SK-N-SH treated with all-trans-retinoic acid at 6 μM for 48 hours (cell line): Measurements from ENCODE around the gene ARHGEF38.

Source experiments
- ATAC-seq: fragments of 200-7000 bp; cut with Tn5 transposase; 3 replicates; pipeline ENCODE4 v1.9.1; 2020; ENCODE audit warnings: mild to moderate bottlenecking, moderate library complexity
- ARNTL ChIP-seq: fragments of 450-650 bp; formaldehyde crosslinking; IDR thresholded peaks from 2 replicates; pipeline ENCODE4 v1.5.0; 2020; ENCODE audit warnings: low read depth, mild to moderate bottlenecking, moderate library complexity, borderline replicate concordance
- BACH2 ChIP-seq: fragments of 250-450 bp; sonication (Bioruptor Pico); IDR thresholded peaks from 2 replicates; pipeline ENCODE4 v1.9.0; 2021; ENCODE audit warnings: mild to moderate bottlenecking, borderline replicate concordance
- CSDC2 ChIP-seq: fragments of 250-450 bp; sonication (Bioruptor Pico); IDR thresholded peaks from 2 replicates; pipeline ENCODE4 v1.5.0; 2020; ENCODE audit warnings: mild to moderate bottlenecking, moderate library complexity
- CSRNP3 ChIP-seq: fragments of 250-450 bp; sonication (Bioruptor Pico); IDR thresholded peaks from 2 replicates; pipeline ENCODE4 v1.5.1; 2021; ENCODE audit warnings: mild to moderate bottlenecking, moderate library complexity
- ESRRG ChIP-seq: fragments of 250-450 bp; sonication (Bioruptor Pico); IDR thresholded peaks from 2 replicates; pipeline ENCODE4 v1.6.1; 2021; ENCODE audit warnings: mild to moderate bottlenecking
- GLIS3 ChIP-seq: fragments of 250-450 bp; sonication (Bioruptor Pico); IDR thresholded peaks from 2 replicates; pipeline ENCODE4 v1.5.0; 2020; ENCODE audit warnings: mild to moderate bottlenecking, moderate library complexity
- ISL1 ChIP-seq: fragments of 250-450 bp; sonication (Bioruptor Pico); IDR thresholded peaks from 2 replicates; pipeline ENCODE4 v2.1.2; 2022; ENCODE audit warnings: mild to moderate bottlenecking, moderate library complexity
- OSR1 ChIP-seq: fragments of 250-450 bp; sonication (Bioruptor Pico); IDR thresholded peaks from 2 replicates; pipeline ENCODE4 v1.8.0; 2022; ENCODE audit warnings: moderate library complexity, mild to moderate bottlenecking, inconsistent platforms
- PATZ1 ChIP-seq: fragments of 250-450 bp; sonication (Bioruptor Pico); IDR thresholded peaks from 2 replicates; pipeline ENCODE4 v1.8.0; 2020; ENCODE audit warnings: mild to moderate bottlenecking, moderate library complexity, borderline replicate concordance
- POU6F1 ChIP-seq: fragments of 250-450 bp; sonication (Bioruptor Pico); IDR thresholded peaks from 2 replicates; pipeline ENCODE4 v1.8.0; 2021; ENCODE audit warnings: low read depth, mild to moderate bottlenecking, moderate library complexity, borderline replicate concordance
- PPARA ChIP-seq: fragments of 250-450 bp; sonication (Bioruptor Pico); IDR thresholded peaks from 2 replicates; pipeline ENCODE4 v1.5.0; 2020; ENCODE audit warnings: mild to moderate bottlenecking, borderline replicate concordance
- RARB ChIP-seq: fragments of 250-450 bp; sonication (Bioruptor Pico); IDR thresholded peaks from 2 replicates; pipeline ENCODE4 v1.8.0; 2021; ENCODE audit warnings: mild to moderate bottlenecking, moderate library complexity
- SNAI2 ChIP-seq: fragments of 250-450 bp; sonication (Bioruptor Pico); IDR thresholded peaks from 2 replicates; pipeline ENCODE4 v1.5.0; 2020; ENCODE audit warnings: mild to moderate bottlenecking, moderate library complexity
- TCF4 ChIP-seq: fragments of 250-450 bp; sonication (Bioruptor Pico); IDR thresholded peaks from 2 replicates; pipeline ENCODE4 v1.8.0; 2021; ENCODE audit warnings: mild to moderate bottlenecking, moderate library complexity, borderline replicate concordance
- TOX ChIP-seq: fragments of 250-450 bp; sonication (Bioruptor Pico); IDR thresholded peaks from 2 replicates; pipeline ENCODE4 v1.8.0; 2021; ENCODE audit warnings: mild to moderate bottlenecking, moderate library complexity, borderline replicate concordance
- TSHZ2 ChIP-seq: fragments of 250-450 bp; sonication (Bioruptor Pico); IDR thresholded peaks from 2 replicates; pipeline ENCODE4 v1.5.0; 2020; ENCODE audit warnings: mild to moderate bottlenecking, moderate library complexity
- ZC3H10 ChIP-seq: fragments of 250-450 bp; sonication (Bioruptor Pico); IDR thresholded peaks from 2 replicates; pipeline ENCODE4 v1.5.1; 2021; ENCODE audit warnings: mild to moderate bottlenecking, moderate library complexity
- ZFP30 ChIP-seq: fragments of 450-650 bp; formaldehyde crosslinking; IDR thresholded peaks from 2 replicates; pipeline ENCODE4 v1.5.0; 2022; ENCODE audit warnings: mild to moderate bottlenecking, moderate library complexity
- ZNF565 ChIP-seq: fragments of 450-650 bp; formaldehyde crosslinking; conservative IDR thresholded peaks from 2 replicates; pipeline ENCODE4 v1.5.0; 2020; ENCODE audit warnings: low read depth, mild to moderate bottlenecking, moderate library complexity
- ZNF70 ChIP-seq: fragments of 450-650 bp; formaldehyde crosslinking; IDR thresholded peaks from 2 replicates; pipeline ENCODE4 v1.5.0; 2020; ENCODE audit warnings: mild to moderate bottlenecking, moderate library complexity
- ZNF8 ChIP-seq: fragments of 450-650 bp; formaldehyde crosslinking; IDR thresholded peaks from 2 replicates; pipeline ENCODE4 v1.5.0; 2020; ENCODE audit warnings: mild to moderate bottlenecking, moderate library complexity

The ARHGEF38 gene

GRCh38 chr4:105598052-105598451 lies 45.6 kb downstream of the ARHGEF38 start:
- no peak for TF ChIP-seq CSRNP3 (CRISPR knock-in tag)
- TF ChIP-seq ARNTL (CRISPR knock-in tag): no peak
- no peak for TF ChIP-seq ISL1
- TF ChIP-seq, all 23 proteins: peak for 0
- ATAC-seq: no peak

GRCh38 chr4:105598787-105599186 lies 46.4 kb downstream of the ARHGEF38 start:
- ATAC-seq: no peak
- no peak for TF ChIP-seq BACH2 (CRISPR knock-in tag)
- no peak for TF ChIP-seq OSR1 (CRISPR knock-in tag)
- no peak for TF ChIP-seq SNAI2 (CRISPR knock-in tag)
- TF ChIP-seq TOX (CRISPR knock-in tag): no peak
- no peak for TF ChIP-seq ZNF565 (CRISPR knock-in tag)
- TF ChIP-seq PPARA (CRISPR knock-in tag): no peak
- no peak for TF ChIP-seq ZNF70 (CRISPR knock-in tag)
- TF ChIP-seq ARNTL (CRISPR knock-in tag): no peak
- no peak for TF ChIP-seq GLIS3 (CRISPR knock-in tag)
- no peak for TF ChIP-seq CSDC2 (CRISPR knock-in tag)
- no peak for TF ChIP-seq TCF4
- TF ChIP-seq ESRRG: no peak
- TF ChIP-seq POU6F1 (CRISPR knock-in tag): no peak
- no peak for TF ChIP-seq ZFP30 (CRISPR knock-in tag)

GRCh38 chr4:105599482-105599881 lies 47.1 kb downstream of the ARHGEF38 start:
- no peak for ATAC-seq
- TF ChIP-seq CSDC2 (CRISPR knock-in tag) (no peak), CSRNP3 (CRISPR knock-in tag) (no peak), RARB (no peak), ZC3H10 (CRISPR knock-in tag) (no peak), PATZ1 (CRISPR knock-in tag) (no peak), SNAI2 (CRISPR knock-in tag) (no peak), GLIS3 (CRISPR knock-in tag) (no peak), ESRRG (no peak), POU6F1 (CRISPR knock-in tag) (no peak), ZNF8 (no peak)
- TF ChIP-seq, all 23 proteins: peak for 0

- no peak for ATAC-seq
- TF ChIP-seq ARNTL (CRISPR knock-in tag) (no peak), OSR1 (CRISPR knock-in tag) (no peak), TCF4 (no peak), GLIS3 (CRISPR knock-in tag) (no peak), BACH2 (CRISPR knock-in tag) (no peak), ZNF70 (CRISPR knock-in tag) (no peak), TSHZ2 (no peak), ZC3H10 (CRISPR knock-in tag) (no peak), ESRRG (no peak), ZFP30 (CRISPR knock-in tag) (no peak), PATZ1 (CRISPR knock-in tag) (no peak), PPARA (CRISPR knock-in tag) (no peak)
These were observed 47.7 kb downstream of the ARHGEF38 start for GRCh38 chr4:105599932-105600655.
